SK-N-SH (cell line): ENCODE results near the gene GLYR1.

Experiments
- CTCF ChIP-seq: fragments of 200-600 bp; sonication (generic); IDR thresholded peaks from 2 replicates; pipeline ENCODE4 v1.6.1; 2017; ENCODE audit warnings: antibody characterized with exemption, mild to moderate bottlenecking, moderate library complexity
- EP300 ChIP-seq, 2 experiments: IDR thresholded peaks; 2 replicates each; pipeline versions ENCODE4 v1.4.0 to v1.6.1; 2012; ENCODE audit warnings: borderline replicate concordance in 1 of 2, low read depth in 1 of 2, low read length in 1 of 2
- REST ChIP-seq: IDR thresholded peaks from 2 replicates; pipeline ENCODE4 v1.6.1; 2012; ENCODE audit warnings: mild to moderate bottlenecking, low read depth, low read length, moderate library complexity
- TAF1 ChIP-seq: IDR thresholded peaks from 2 replicates; pipeline ENCODE4 v1.6.1; 2012; ENCODE audit warnings: low read depth, mild to moderate bottlenecking, low read length, moderate library complexity, borderline replicate concordance

- peak; percentile 31; the same call in 1 of the 2 replicates for TF ChIP-seq TAF1
- TF ChIP-seq EP300 (IDR thresholded peaks at IDR 0.05; ENCODE audit: borderline replicate concordance in 1 of 2, low read depth in 1 of 2, low read length in 1 of 2) = no peak
- no peak for TF ChIP-seq CTCF
- no peak for TF ChIP-seq REST
These were observed 586 bp downstream of the GLYR1 start for GRCh38 chr16:4846503-4846900.
